HG03039 (cell line): ENCODE results near the gene RNASE13.
"Not testable (repeated sequence)": the region's sequence is repeated elsewhere in the genome, so short reads cannot be mapped to it uniquely, and the experiment has no call there.

Experiments used
- ATAC-seq: cut with Tn5 transposase; IDR thresholded peaks from one replicate; pipeline ENCODE4 v1.9.1; 2021; ENCODE audit warnings: mild to moderate bottlenecking, moderate library complexity; ENCODE audit not compliant: unreplicated experiment

Gene RNASE13

DNA sequence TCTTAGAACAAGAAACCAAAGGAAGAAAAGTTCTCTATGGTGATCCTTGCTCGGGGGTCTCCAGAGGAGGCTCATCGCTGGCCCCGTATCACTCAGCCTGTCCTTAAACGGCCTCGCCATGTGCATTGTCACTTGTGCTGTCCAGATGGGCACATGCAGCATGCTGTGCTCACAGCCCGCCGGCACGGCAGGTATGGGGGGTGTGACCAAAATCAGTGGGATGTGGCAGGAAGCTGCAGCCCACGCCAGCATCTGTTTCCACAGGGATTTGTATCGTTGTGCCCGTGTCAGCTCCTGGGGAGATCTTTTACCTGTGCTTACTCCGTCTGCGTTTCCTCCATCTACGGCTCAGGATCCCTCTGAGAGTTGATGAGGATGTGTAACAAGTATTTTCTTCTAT, 38.1 kb downstream of the RNASE13 start:
- no peak for ATAC-seq

DNA sequence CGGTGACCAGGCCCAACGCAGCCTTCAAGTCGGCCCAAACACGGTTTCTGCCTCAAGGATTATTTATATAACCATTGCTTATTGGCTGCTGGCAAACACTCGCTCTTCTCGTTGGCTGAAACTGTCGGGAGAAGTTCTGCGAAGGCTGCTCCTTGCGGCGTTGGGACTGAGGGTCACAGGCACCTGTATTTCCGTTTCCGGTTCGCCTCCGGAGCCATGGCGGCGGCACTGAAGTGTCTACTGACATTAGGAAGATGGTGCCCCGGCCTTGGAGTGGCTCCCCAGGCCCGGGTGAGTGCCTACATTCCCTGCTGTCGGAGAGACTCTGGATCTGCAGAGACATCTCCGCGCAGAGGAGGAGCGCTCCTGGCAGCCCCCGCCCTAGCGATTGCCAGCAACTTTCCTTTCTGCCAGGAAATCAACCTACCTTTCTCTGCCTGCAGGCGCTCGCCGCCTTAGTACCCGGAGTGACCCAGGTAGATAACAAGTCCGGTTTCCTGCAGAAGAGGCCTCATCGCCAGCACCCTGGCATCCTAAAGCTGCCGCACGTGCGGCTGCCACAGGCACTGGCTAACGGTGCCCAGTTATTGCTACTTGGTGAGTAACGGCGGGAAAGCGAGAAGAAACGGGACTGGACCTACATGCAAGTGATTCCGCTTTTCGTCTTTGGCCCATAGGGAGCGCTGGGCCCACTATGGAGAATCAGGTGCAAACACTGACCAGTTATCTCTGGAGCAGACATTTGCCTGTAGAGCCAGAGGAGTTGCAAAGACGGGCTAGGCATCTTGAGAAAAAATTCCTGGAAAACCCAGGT, 44.6 kb downstream of the RNASE13 start, which contains the start of gene METTL17:
TSS of gene METTL17 (plus strand) at position 194 of the 814 bp plus-strand sequence. CDS start at position 217, 23 bp downstream.
- ATAC-seq, result peak; percentile 95

DNA sequence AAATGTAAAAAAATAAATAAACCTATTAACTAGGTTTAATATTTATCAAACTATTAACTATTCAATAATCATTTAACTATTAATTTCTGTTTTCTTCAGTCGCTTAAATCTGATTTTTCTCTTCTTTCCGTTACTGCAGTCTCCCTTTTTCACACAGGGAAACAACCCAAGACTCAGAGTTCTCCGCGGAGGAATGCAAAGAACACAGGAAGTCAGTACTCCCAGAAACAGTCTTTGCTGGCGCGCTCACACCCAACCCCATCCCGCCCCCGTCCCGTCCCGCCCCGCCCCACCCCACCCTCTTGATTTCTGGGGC, 45.2 kb downstream of the RNASE13 start:
- no peak for ATAC-seq

DNA sequence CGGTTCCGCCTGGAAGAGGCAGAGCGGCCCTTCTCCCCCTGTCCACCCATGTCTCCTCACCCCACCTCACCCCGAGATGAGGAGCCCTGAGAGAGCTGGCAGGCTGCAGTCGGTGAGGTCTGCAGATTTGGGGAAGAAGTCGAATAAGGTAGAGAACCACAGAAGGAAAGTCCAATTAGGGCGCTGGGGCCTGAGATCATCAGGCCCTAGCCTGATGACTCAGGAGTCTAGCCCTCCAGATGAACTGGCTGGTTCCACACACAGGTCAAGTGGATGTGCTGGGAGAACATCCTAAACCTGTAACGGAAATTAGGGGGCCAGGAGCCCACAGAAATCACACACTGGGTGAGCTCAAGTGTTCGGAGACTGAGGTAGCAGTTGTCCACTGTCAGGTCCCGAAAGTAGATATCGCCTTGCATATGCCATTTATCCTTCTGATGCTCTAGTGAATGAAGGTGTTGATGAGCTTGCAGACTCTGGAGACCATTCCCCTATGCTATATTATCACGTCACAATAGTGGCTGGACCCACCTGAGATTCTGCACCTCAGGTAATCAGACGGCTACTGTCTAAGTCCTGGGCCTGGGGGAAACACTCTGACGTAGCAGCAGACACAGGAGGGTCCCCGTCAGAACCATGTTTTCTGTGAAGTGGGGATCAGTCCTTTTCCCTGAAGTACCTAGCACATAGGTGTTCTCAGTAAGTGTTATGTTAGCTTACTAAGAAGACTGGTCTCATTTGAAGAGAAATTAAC, 45.7 kb downstream of the RNASE13 start:
- ATAC-seq, result no peak

DNA sequence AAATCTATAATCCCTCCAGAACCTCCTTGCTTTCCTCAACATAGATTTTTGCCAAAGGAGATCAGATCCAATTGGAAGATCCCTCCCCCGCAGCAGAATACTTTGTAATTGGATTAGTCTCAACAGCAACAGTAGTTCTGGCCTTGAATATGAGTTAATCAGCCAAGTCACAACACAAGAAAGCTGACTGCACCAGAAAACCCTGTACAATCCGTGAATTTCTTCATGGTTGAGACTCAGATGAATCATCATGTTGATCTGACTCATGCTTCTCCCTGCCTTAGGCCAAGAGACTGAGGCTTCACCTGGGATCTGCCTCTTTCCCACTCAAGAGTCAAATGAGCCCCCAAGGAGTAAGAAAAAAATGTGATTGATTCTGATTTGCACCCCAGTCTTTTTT, 47.8 kb downstream of the RNASE13 start:
- no peak for ATAC-seq

DNA sequence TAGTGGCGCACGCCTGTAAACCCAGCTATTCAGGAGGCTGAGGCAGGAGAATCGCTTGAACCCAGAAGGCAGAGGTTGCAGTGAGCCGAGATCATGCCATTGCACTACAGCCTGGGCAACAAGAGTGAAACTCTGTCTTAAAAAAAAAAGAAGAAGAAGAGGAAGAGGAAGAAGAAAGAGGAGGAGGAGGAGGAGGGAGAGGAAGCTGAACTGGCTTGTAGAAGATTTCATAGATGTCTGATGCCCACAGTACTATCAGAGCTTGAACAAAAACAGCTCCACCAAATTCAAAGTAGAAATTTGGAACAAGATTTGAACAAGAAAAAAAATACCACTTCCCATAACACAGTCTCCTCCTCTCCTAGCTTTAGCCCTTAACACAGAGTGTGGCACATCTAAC, 49.0 kb downstream of the RNASE13 start:
- ATAC-seq, result not testable (repeated sequence)
